MG63 (cell line): ENCODE data around the gene MPP4. TPM values are rescaled to one million over a fixed set of nuclear protein-coding genes. Genes with fewer than 3 reads are reported as not detected.
A peak's percentile ranks its signal among the peaks of the same experiment; 100 is the strongest.
"Not testable (repeated sequence)": the region's sequence is repeated elsewhere in the genome, so short reads cannot be mapped to it uniquely, and the experiment has no call there.

Source experiments
- DNase-seq: peaks from one replicate; pipeline ENCODE4 v3.0.0-alpha.2; 2020
- H3K27me3 ChIP-seq: fragments of 250-450 bp; sonication (Bioruptor Pico); 2 replicates; pipeline ENCODE4 v1.5.1; 2020; ENCODE audit warnings: mild to moderate bottlenecking, moderate library complexity
- H3K36me3 ChIP-seq: fragments of 250-450 bp; sonication (Bioruptor Pico); 2 replicates; pipeline ENCODE4 v1.5.1; 2020; ENCODE audit warnings: mild to moderate bottlenecking, moderate library complexity
- H3K4me3 ChIP-seq: fragments of 250-450 bp; sonication (Bioruptor Pico); 2 replicates; pipeline ENCODE4 v1.5.1; 2020; ENCODE audit warnings: mild to moderate bottlenecking, moderate library complexity
- H3K9me3 ChIP-seq: fragments of 250-450 bp; sonication (Bioruptor Pico); 2 replicates; pipeline ENCODE4 v1.5.1; 2020; ENCODE audit warnings: mild to moderate bottlenecking, moderate library complexity
- total RNA-seq: library from RNA; depleted of rRNA; stranded (reverse); fragments of >200 nt; shearing (Covaris generic); gene quantifications from 2 replicates; pipeline ENCODE4 v1.2.3, GENCODE V29; 2014; ENCODE audit warnings: low replicate concordance

The MPP4 gene
- total RNA-seq, 1 experiment from 2014 or later, result 7.6 TPM

DNA sequence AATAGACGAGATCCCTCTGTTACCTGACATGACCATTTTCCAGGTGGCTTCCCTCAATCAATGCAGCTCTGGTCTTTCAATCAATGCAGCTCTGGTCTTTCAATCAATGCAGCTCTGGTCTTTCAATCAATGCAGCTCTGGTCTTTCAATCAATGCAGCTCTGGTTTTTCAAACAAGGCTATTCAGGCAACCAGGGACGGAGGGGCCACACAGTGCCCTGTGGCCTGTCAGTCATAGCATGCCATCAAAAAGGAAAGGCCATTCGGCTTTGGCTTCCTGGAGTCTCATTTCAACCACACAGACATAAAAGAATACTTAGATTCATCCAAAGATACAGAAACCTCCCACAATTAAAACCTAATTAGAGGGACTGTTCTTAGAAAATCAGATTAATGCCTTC lies 13.3 kb downstream of the MPP4 start:
- no peak overlapping the region for H3K4me3 ChIP-seq
- peaks cover 5% of the 10 kb centered on the region; the same call in 1 of the 2 replicates for H3K36me3 ChIP-seq
- no peaks in the 10 kb centered on the region for H3K27me3 ChIP-seq
- DNase-seq, result no peak
- H3K9me3 ChIP-seq, result no peaks in the 10 kb centered on the region

GRCh38 chr2:201680743-201681142 lies 17.7 kb downstream of the MPP4 start:
- Histone ChIP-seq H3K36me3 (peaks cover 5% of the 10 kb centered on the region; the same call in 1 of the 2 replicates), H3K27me3 (no peaks in the 10 kb centered on the region), H3K9me3 (no peaks in the 10 kb centered on the region), H3K4me3 (no peak overlapping the region)
- peak; percentile 9 for DNase-seq

GRCh38 chr2:201678401-201678800 lies 20.0 kb downstream of the MPP4 start:
- Histone ChIP-seq H3K36me3 (peaks cover 5% of the 10 kb centered on the region; the same call in 1 of the 2 replicates), H3K9me3 (no peaks in the 10 kb centered on the region)
- no peak for DNase-seq

DNA sequence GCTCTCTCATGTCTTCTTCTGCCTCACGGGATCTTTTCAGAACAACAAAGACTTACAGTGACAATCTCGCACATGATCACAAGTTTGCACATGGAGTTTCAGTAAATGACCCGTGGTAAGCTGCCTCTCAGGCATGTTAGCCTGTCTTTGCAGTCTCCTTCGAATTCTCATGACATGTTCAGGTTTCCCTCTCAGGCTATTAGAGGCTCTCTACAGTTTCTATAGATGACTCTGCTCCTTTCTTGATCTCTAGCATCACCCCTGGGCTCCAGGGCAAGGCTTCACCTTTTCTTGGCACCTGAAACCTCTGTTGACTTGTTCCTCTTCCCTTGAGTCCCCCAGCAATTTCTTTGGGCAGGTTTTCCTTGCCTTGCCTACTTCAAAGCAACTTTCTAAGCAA lies 23.0 kb downstream of the MPP4 start:
- no peak overlapping the region for H3K4me3 ChIP-seq
- DNase-seq, result no peak
- no peaks in the 10 kb centered on the region for H3K36me3 ChIP-seq
- H3K27me3 ChIP-seq, result no peaks in the 10 kb centered on the region
- no peaks in the 10 kb centered on the region for H3K9me3 ChIP-seq

More at GRCh38 chr2:201678401-201678800, 20.0 kb downstream of the MPP4 start:
- Histone ChIP-seq H3K4me3 (no peak overlapping the region), H3K27me3 (no peaks in the 10 kb centered on the region)

- no peaks in the 10 kb centered on the region for H3K9me3 ChIP-seq
- no peaks in the 10 kb centered on the region for H3K36me3 ChIP-seq
- H3K27me3 ChIP-seq, result no peaks in the 10 kb centered on the region
- H3K4me3 ChIP-seq, result no peak overlapping the region
- no peak for DNase-seq
Measured at GRCh38 chr2:201674794-201675193, 23.6 kb downstream of the MPP4 start.

GRCh38 chr2:201674298-201674697 lies 24.1 kb downstream of the MPP4 start:
- Histone ChIP-seq H3K9me3 (no peaks in the 10 kb centered on the region), H3K27me3 (no peaks in the 10 kb centered on the region), H3K4me3 (no peak overlapping the region), H3K36me3 (no peaks in the 10 kb centered on the region)
- DNase-seq, result no peak

DNA sequence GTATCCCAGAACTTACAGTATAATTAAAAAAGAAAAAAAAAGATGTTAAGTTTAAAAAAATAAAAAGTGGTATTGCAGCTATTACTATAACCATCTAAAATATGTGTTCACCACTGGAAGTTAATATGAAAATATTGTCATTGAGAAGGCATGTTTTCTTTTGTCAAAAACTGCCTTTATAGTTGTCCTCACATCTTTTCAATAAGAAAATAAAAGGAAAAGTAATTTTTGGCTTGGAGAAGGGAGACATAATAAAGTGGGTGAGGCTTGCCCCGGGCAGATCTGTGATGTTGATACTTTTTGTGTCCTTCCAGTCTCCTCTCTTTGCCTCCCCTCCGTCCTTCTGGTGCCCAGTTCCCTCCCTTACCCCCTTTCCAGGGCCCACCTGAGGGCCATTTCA lies 24.9 kb downstream of the MPP4 start:
- Histone ChIP-seq H3K4me3 (no peak overlapping the region), H3K9me3 (no peaks in the 10 kb centered on the region), H3K36me3 (no peaks in the 10 kb centered on the region), H3K27me3 (no peaks in the 10 kb centered on the region)
- no peak for DNase-seq

DNA sequence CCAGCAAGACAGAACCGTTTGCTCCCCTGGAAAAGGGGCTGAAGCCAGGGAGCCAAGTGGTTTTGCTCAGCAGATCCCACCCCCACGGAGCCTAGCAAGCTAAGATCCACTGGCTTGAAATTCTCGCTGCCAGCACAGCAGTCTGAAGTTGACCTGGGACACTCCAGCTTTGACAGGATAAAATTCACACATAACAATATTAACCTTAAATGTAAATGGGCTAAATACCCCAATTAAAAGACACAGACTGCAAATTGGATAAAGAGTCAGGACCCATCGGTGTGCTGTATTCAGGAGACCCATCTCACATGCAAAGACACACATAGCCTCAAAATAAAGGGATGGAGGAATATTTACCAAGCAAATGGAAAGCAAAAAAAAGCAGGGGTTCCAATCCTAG lies 27.2 kb downstream of the MPP4 start:
- H3K4me3 ChIP-seq, H3K27me3 ChIP-seq, DNase-seq: not testable (repeated sequence)

GRCh38 chr2:201669865-201670264 lies 28.6 kb downstream of the MPP4 start:
- Histone ChIP-seq H3K9me3 (no peaks in the 10 kb centered on the region), H3K36me3 (no peaks in the 10 kb centered on the region)
- no peak for DNase-seq

More for the DNA sequence above, 27.2 kb downstream of the MPP4 start:
- H3K9me3 ChIP-seq, H3K36me3 ChIP-seq: not testable (repeated sequence)

GRCh38 chr2:201668402-201668910 lies 30.0 kb downstream of the MPP4 start:
- no peaks in the 10 kb centered on the region for H3K27me3 ChIP-seq
- no peak for DNase-seq
- no peaks in the 10 kb centered on the region for H3K9me3 ChIP-seq
- no peaks in the 10 kb centered on the region for H3K36me3 ChIP-seq
- no peak overlapping the region for H3K4me3 ChIP-seq

More at GRCh38 chr2:201669865-201670264, 28.6 kb downstream of the MPP4 start:
- H3K27me3 ChIP-seq, result no peaks in the 10 kb centered on the region
- H3K4me3 ChIP-seq, result no peak overlapping the region

DNA sequence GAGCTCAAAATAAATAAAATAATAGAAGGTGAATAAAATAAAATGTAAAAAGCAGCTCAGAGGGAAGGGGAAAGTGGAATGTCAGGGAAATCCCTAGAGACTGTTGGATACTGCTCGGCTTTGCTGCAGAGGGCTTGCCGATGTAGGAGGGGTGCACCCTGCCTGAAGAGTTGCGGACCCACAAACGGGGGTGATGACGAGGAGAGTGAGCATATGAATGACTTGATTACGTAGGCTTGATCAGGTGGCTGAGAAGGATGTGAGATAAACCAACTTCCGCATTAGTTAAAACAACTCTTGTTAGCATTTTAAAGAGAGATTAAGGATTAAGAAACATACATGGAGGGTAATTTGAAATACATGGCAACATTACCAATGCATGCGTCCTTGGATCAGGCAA lies 34.1 kb downstream of the MPP4 start:
- Histone ChIP-seq H3K9me3 (no peaks in the 10 kb centered on the region), H3K36me3 (no peaks in the 10 kb centered on the region), H3K4me3 (no peak overlapping the region), H3K27me3 (no peaks in the 10 kb centered on the region)
- DNase-seq, result no peak

GRCh38 chr2:201661366-201661765 lies 37.1 kb downstream of the MPP4 start:
- no peaks in the 10 kb centered on the region for H3K27me3 ChIP-seq
- H3K9me3 ChIP-seq, result no peaks in the 10 kb centered on the region
- H3K4me3 ChIP-seq, result no peak overlapping the region
- DNase-seq, result no peak
- H3K36me3 ChIP-seq, result no peaks in the 10 kb centered on the region

DNA sequence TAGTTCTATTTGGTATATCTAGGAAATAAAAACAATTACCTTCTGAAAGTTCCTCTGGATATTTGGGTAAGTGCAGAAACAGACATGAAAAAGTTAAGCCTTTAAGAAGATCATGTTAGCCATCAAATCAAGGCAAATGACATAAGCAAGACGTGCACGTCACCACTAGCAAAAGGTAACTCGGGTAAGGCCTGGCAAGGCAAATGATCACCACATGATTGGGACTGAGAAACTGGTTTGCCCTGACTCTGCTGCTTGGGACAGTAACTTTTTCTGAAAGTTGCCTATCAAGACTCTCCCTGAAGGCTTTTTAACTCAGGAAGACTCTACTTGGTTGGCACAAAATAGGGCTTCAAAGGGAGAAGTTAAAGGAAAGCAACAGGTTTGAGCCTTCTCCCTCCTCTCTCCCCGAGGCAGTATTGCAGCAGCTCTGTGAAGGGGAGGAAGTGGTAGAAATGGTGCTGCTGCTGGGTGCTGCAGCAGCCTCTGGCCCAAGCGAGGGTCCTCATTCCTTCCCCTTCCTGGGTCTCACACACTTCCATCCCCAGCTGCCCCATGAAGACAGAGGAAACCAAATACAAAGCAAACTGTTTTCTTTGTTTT lies 38.0 kb downstream of the MPP4 start:
- no peaks in the 10 kb centered on the region for H3K9me3 ChIP-seq
- H3K36me3 ChIP-seq, result no peaks in the 10 kb centered on the region
- no peak overlapping the region for H3K4me3 ChIP-seq
- no peak for DNase-seq
- H3K27me3 ChIP-seq, result no peaks in the 10 kb centered on the region

DNA sequence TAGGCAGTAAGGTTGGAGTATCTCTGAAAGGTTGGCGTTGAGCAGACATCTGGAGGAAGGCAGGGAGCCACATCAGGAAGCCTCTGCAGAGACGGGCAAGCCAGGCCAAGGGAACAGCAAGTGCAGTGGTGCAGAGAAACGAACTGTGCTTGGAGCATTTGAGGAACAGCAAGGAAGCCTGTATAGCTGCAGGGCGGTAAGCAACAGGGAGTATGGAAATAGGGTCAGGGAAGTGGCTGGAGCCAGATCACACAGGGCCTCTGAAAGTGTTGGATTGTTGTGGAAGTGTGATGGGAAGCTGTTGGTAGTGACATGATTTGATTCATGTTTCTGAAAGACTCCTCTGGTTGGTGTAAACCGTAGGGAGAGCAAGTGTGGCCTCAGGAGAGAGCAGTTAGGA lies 41.7 kb downstream of the MPP4 start:
- Histone ChIP-seq H3K36me3 (no peaks in the 10 kb centered on the region), H3K4me3 (no peak overlapping the region), H3K9me3 (no peaks in the 10 kb centered on the region), H3K27me3 (no peaks in the 10 kb centered on the region)
- no peak for DNase-seq

DNA sequence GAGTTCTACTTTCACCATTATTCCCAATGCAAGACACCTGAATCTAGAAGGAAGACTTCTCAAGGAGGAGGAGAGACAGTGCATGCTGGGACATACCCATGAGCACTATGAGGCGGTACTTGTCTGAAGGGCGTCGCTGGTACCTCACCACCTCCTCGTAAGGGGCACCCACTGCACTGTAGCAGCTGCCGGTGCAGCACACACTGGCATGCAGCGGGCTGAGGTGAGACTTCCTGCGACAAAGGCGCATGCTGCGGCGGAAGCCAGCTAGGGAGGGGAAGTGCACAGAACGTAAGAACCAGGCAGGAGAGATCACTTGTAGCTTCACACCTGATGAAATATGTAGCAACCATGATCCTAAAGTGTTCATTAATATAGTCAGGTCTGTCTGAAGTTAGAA lies 42.3 kb downstream of the MPP4 start:
- H3K36me3 ChIP-seq, result no peaks in the 10 kb centered on the region

DNA sequence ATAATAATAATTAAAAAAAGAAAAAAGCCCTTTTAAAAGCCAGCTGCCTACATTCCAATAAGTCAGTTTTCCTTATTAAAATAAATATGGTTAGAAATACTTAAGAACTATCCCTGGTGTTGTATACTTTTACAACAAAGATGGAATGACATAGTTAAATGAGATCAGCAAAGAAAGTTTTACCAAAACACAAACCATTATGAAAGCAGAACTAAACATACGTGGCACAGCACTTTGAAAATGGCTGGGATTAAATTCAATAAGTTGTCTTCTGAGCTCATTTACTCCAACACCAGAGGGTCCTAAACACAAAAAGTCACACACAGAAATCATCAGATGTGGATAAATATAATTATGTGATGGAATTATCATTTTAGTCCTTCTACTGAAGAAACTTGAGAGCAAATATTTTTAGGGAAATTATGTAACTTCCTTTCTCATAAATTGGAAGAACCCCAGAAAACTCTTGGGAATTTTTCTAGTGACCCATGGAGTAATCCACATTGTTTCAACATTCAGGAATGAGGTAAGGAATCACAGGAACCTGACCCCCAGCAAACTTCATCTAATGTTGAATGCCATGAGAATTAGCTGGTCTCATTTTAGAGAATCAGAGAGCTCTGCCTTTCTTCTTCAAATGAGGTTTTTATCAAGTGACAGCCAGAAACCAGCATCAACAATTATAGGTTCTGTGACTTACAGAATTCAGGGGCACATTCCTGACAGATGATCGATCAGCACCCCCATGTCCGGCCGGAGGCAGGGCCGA lies 43.6 kb downstream of the MPP4 start:
- no peak for DNase-seq
- H3K9me3 ChIP-seq, result no peaks in the 10 kb centered on the region
- no peaks in the 10 kb centered on the region for H3K36me3 ChIP-seq
- H3K27me3 ChIP-seq, result no peaks in the 10 kb centered on the region
- H3K4me3 ChIP-seq, result no peak overlapping the region

More for the DNA sequence above, 42.3 kb downstream of the MPP4 start:
- no peak overlapping the region for H3K4me3 ChIP-seq
- no peaks in the 10 kb centered on the region for H3K9me3 ChIP-seq
- no peaks in the 10 kb centered on the region for H3K27me3 ChIP-seq
- DNase-seq, result no peak

- Histone ChIP-seq H3K27me3 (no peaks in the 10 kb centered on the region), H3K4me3 (no peak overlapping the region), H3K9me3 (no peaks in the 10 kb centered on the region), H3K36me3 (no peaks in the 10 kb centered on the region)
- no peak for DNase-seq
Measured at GRCh38 chr2:201653221-201653620, 45.2 kb downstream of the MPP4 start.

DNA sequence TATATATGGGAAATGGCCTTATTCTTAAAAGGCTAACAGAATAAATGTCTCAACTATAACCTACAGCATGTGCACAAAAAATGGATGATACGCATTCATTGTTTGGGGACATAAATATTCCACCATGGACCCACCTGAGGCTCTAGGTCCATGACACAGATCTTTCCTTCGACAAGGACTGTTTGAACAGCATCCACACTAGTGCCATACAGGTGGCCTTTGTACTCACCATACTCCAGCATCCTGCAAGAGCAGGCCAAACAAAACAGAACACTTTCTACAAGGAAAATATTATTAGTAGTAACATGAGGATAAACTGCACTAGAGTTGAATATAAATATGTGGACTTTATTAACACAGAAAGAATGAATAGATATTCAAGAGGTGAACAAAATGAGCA lies 49.0 kb downstream of the MPP4 start:
- Histone ChIP-seq H3K4me3 (no peak overlapping the region), H3K9me3 (no peaks in the 10 kb centered on the region), H3K27me3 (no peaks in the 10 kb centered on the region), H3K36me3 (no peaks in the 10 kb centered on the region)
- no peak for DNase-seq
